Fibroblast of lung (primary cell): ENCODE measurements around the gene FIP1L1. TPM values are rescaled to one million over a fixed set of nuclear protein-coding genes. Genes with fewer than 3 reads are reported as not detected.

Source experiments
- DNase-seq, 2 donors: peaks; one replicate each; pipeline versions ENCODE4 v3.0.0 to v3.0.0-alpha.2; 2010; ENCODE audit warnings: low read depth in 2 of 2
- H2AFZ ChIP-seq: 2 replicates; pipeline ENCODE4 v1.5.1; 2012; ENCODE audit warnings: low read length, control low read depth, inconsistent platforms
- H3K27ac ChIP-seq: 2 replicates; pipeline ENCODE4 v1.5.1; 2011; ENCODE audit warnings: low read length, control low read depth; ENCODE audit not compliant: insufficient read depth
- H3K27me3 ChIP-seq: 2 replicates; pipeline ENCODE4 v1.5.1; 2011; ENCODE audit warnings: mild to moderate bottlenecking, low read length; ENCODE audit not compliant: control insufficient read depth, insufficient read depth
- H3K36me3 ChIP-seq: 2 replicates; pipeline ENCODE4 v1.5.1; 2011; ENCODE audit warnings: low read length; ENCODE audit not compliant: control insufficient read depth, insufficient read depth
- H3K4me1 ChIP-seq: 2 replicates; pipeline ENCODE4 v1.5.1; 2011; ENCODE audit warnings: low read length; ENCODE audit not compliant: control insufficient read depth, insufficient read depth; ENCODE audit errors: extremely low read depth
- H3K4me2 ChIP-seq: 2 replicates; pipeline ENCODE4 v1.5.1; 2011; ENCODE audit warnings: low read length, control low read depth; ENCODE audit not compliant: insufficient read depth; ENCODE audit errors: extremely low read depth
- H3K4me3 ChIP-seq, 4 experiments: fragments of 200-600 bp in 1 of 4; sonication (generic) in 1 of 4; replicated peaks in 1 of 4; 2 replicates each; pipeline ENCODE4 v1.5.1; 2011 to 2016; ENCODE audit warnings: low read length in 4 of 4, low read depth in 3 of 4, mild to moderate bottlenecking in 3 of 4, control low read depth in 2 of 4, inconsistent platforms in 1 of 4, mixed read lengths in 1 of 4; ENCODE audit not compliant: insufficient read depth in 1 of 4; ENCODE audit errors: control extremely low read depth in 1 of 4
- H3K79me2 ChIP-seq: 2 replicates; pipeline ENCODE4 v1.5.1; 2012; ENCODE audit warnings: mild to moderate bottlenecking, low read length, inconsistent platforms; ENCODE audit not compliant: control insufficient read depth, insufficient read depth
- H3K9ac ChIP-seq: 2 replicates; pipeline ENCODE4 v1.5.1; 2011; ENCODE audit warnings: mild to moderate bottlenecking, low read length, control low read depth; ENCODE audit not compliant: insufficient read depth
- H3K9me3 ChIP-seq: 2 replicates; pipeline ENCODE4 v1.5.1; 2012; ENCODE audit warnings: low read depth, low read length; ENCODE audit not compliant: control insufficient read depth, insufficient read depth
- H4K20me1 ChIP-seq: 2 replicates; pipeline ENCODE4 v1.5.1; 2011; ENCODE audit warnings: low read length; ENCODE audit not compliant: control insufficient read depth, insufficient read depth; ENCODE audit errors: extremely low read depth
- CTCF ChIP-seq, 2 donors: IDR thresholded peaks in 1 of 2; conservative IDR thresholded peaks in 1 of 2; 1 replicate in 1 of 2; 2 replicates in 1 of 2; pipeline ENCODE4 v1.5.1; 2011 to 2012; ENCODE audit warnings: low read length in 2 of 2, control low read depth in 1 of 2, inconsistent platforms in 1 of 2, low read depth in 1 of 2, mild to moderate bottlenecking in 1 of 2
- EZH2 ChIP-seq: IDR thresholded peaks from 2 replicates; pipeline ENCODE4 v1.5.1; 2012; ENCODE audit warnings: low read length, control low read depth, mild to moderate bottlenecking; ENCODE audit errors: missing control alignments
- polyA plus RNA-seq, 2 donors: library from polyadenylated mRNA; depleted of rRNA in 1 of 2; stranded (reverse) in 1 of 2; unstranded in 1 of 2; fragments of >200 nt; gene quantifications; 2 replicates each; pipeline ENCODE4 v1.2.1, GENCODE V29; 2011 to 2012; ENCODE audit warnings: missing spikeins in 1 of 2
- total RNA-seq: library from RNA; depleted of rRNA; stranded (reverse); fragments of >200 nt; gene quantifications from 2 replicates; pipeline ENCODE4 v1.2.1, GENCODE V29; 2014

Gene FIP1L1
- total and polyA plus RNA-seq, 2 donors (not counting 1 experiment from before 2014, with no cell fraction given): 22.3 to 98.3 TPM

GRCh38 chr4:53510321-53510720, 132.9 kb downstream of the FIP1L1 start:
- Histone ChIP-seq H3K27me3 (no peaks in the 10 kb centered on the region), H3K9me3 (no peaks in the 10 kb centered on the region), H3K4me1 (peaks cover 2% of the 10 kb centered on the region), H2AFZ (no peak overlapping the region), H4K20me1 (no peaks in the 10 kb centered on the region), H3K9ac (no peak overlapping the region), H3K36me3 (no peaks in the 10 kb centered on the region), H3K4me2 (no peak overlapping the region), H3K4me3 (no peak overlapping the region), H3K27ac (no peak overlapping the region), H3K79me2 (no peaks in the 10 kb centered on the region)
- DNase-seq: peak in 1 of 2 donors; percentile 40
- TF ChIP-seq EZH2 (no peak), CTCF (conservative IDR thresholded peaks at IDR 0.05 in 1 of 2, IDR thresholded peaks at IDR 0.05 in 1 of 2; ENCODE audit: low read depth in 1 of 2, low read length in 2 of 2) (no peak)

Other genes with a start within 250 kb of the FIP1L1 start
- gene SCFD2, start 11.6 kb upstream of the FIP1L1 start, total RNA-seq: 12.3 and 23.1 TPM in 2 replicates
- 16.2 and 34.6 TPM in 2 replicates for gene SCFD2, start 11.6 kb upstream of the FIP1L1 start, polyA plus RNA-seq
- gene LNX1, start 213.8 kb downstream of the FIP1L1 start, total RNA-seq: 0.51 and 1.3 TPM in 2 replicates
- 0.48 and 0.61 TPM in 2 replicates for gene LNX1, start 213.8 kb downstream of the FIP1L1 start, polyA plus RNA-seq